GM12878 (cell line): ENCODE results near the gene NOC4L. TPM values are rescaled to one million over a fixed set of nuclear protein-coding genes. Genes with fewer than 3 reads are reported as not detected.

Experiments
- ATAC-seq: fragments of 200-7000 bp; cut with Tn5 transposase; 3 replicates; pipeline ENCODE4 v1.9.1; 2020; ENCODE audit warnings: mild to moderate bottlenecking, moderate library complexity
- BruUV-seq: library from RNA; stranded (reverse); fragments of 400-500 nt; replicated peaks from 2 replicates; lab custom pipeline; 2021; lab: Mats Ljungman, UMichigan
- CTCF ChIA-PET: fragments of 300-600 bp; sonication (Branson Sonifier 250); formaldehyde crosslinking; extraction: SDS; loops from one replicate; lab custom pipeline; 2021; ENCODE audit warnings: inconsistent platforms; lab: Yijun Ruan, JAX
- POLR2A ChIA-PET: fragments of 350-600 bp; formaldehyde crosslinking; extraction: SDS; loops from one replicate; lab custom pipeline; 2021; ENCODE audit warnings: inconsistent platforms; lab: Charles Lee
- RAD21 ChIA-PET: fragments of 300-600 bp; sonication (Branson Sonifier 250); formaldehyde crosslinking; loops from one replicate; lab custom pipeline; 2023; ENCODE audit warnings: antibody characterized with exemption; ENCODE audit not compliant: unreplicated experiment; lab: Charles Lee
- SMC1A ChIA-PET: fragments of 300-600 bp; sonication (Branson Sonifier 250); formaldehyde crosslinking; loops from one replicate; lab custom pipeline; 2023; ENCODE audit not compliant: unreplicated experiment, uncharacterized antibody; lab: Charles Lee
- DNase-seq: peaks from one replicate; pipeline ENCODE4 v3.0.0-alpha.2; 2011; ENCODE audit warnings: low read depth, low spot score
- FAIRE-seq: peaks from 3 replicates; lab custom pipeline; 2011; peaks lifted over from hg19 to GRCh38; lab: Jason Lieb, UNC
- H2AFZ ChIP-seq: 2 replicates; pipeline ENCODE4 v1.6.0; 2011; ENCODE audit warnings: low read depth, low read length, control low read depth; ENCODE audit not compliant: control insufficient read depth
- H3K27ac ChIP-seq: 2 replicates; pipeline ENCODE4 v1.5.1; 2011; ENCODE audit warnings: control low read depth; ENCODE audit not compliant: control insufficient read depth, insufficient read depth
- H3K27me3 ChIP-seq, 2 experiments: replicated peaks in 1 of 2; 2 replicates each; pipeline versions ENCODE4 v1.6.0 to v1.6.1; 2011; ENCODE audit warnings: low read length in 1 of 2; ENCODE audit not compliant: control insufficient read depth in 2 of 2, insufficient read depth in 2 of 2
- H3K36me3 ChIP-seq, 2 experiments: 2 replicates each; pipeline ENCODE4 v1.5.1; 2011; ENCODE audit warnings: low read length in 1 of 2; ENCODE audit not compliant: control insufficient read depth in 2 of 2, insufficient read depth in 2 of 2
- H3K4me1 ChIP-seq: 2 replicates; pipeline ENCODE4 v1.6.1; 2011; ENCODE audit warnings: mild to moderate bottlenecking, low read length, moderate library complexity, mixed read lengths; ENCODE audit not compliant: control insufficient read depth, insufficient read depth
- H3K4me2 ChIP-seq: 2 replicates; pipeline ENCODE4 v1.6.0; 2011; ENCODE audit warnings: control low read depth; ENCODE audit not compliant: control insufficient read depth, insufficient read depth
- H3K4me3 ChIP-seq: fragments of 200-600 bp; sonication (generic); 2 replicates; pipeline ENCODE4 v1.5.1; 2016
- H3K79me2 ChIP-seq: 2 replicates; pipeline ENCODE4 v1.6.0; 2011; ENCODE audit warnings: low read length; ENCODE audit not compliant: control insufficient read depth, insufficient read depth
- H3K9ac ChIP-seq: 2 replicates; pipeline ENCODE4 v1.8.0; 2011; ENCODE audit warnings: low read length, control low read depth, mixed read lengths; ENCODE audit not compliant: control insufficient read depth, insufficient read depth
- H3K9me3 ChIP-seq: replicated peaks from 3 replicates; pipeline ENCODE4 v1.5.1; 2011; ENCODE audit warnings: mild to moderate bottlenecking, low read length; ENCODE audit not compliant: control insufficient read depth, insufficient read depth
- H4K20me1 ChIP-seq: 2 replicates; pipeline ENCODE4 v1.6.0; 2011; ENCODE audit not compliant: control insufficient read depth, insufficient read depth
- BCL11A ChIP-seq: IDR thresholded peaks from 2 replicates; pipeline ENCODE4 v1.6.1; 2011; ENCODE audit warnings: low read depth, low read length
- CBX5 ChIP-seq: sonication (generic); IDR thresholded peaks from 2 replicates; pipeline ENCODE4 v1.6.1; 2016; ENCODE audit warnings: low read depth, moderate library complexity, mild to moderate bottlenecking, inconsistent platforms
- FOXK2 ChIP-seq: fragments of 450-650 bp; IDR thresholded peaks from 2 replicates; pipeline ENCODE4 v1.6.1; 2017; ENCODE audit warnings: mild to moderate bottlenecking, moderate library complexity
- JUNB ChIP-seq: IDR thresholded peaks from 2 replicates; pipeline ENCODE4 v1.6.1; 2016; ENCODE audit warnings: antibody characterized with exemption, mild to moderate bottlenecking
- MEF2A ChIP-seq: IDR thresholded peaks from 2 replicates; pipeline ENCODE4 v1.6.1; 2011; ENCODE audit warnings: low read depth, mild to moderate bottlenecking, low read length, moderate library complexity; ENCODE audit not compliant: insufficient read depth
- SKIL ChIP-seq: fragments of 450-650 bp; IDR thresholded peaks from 2 replicates; pipeline ENCODE4 v1.6.1; 2017; ENCODE audit warnings: mild to moderate bottlenecking, low read depth, inconsistent platforms; ENCODE audit not compliant: poor library complexity, severe bottlenecking
- SREBF2 ChIP-seq: IDR thresholded peaks from 2 replicates; pipeline ENCODE4 v1.6.1; 2012; ENCODE audit warnings: mild to moderate bottlenecking, low read length
- ZBTB33 ChIP-seq: fragments of 450-650 bp; IDR thresholded peaks from 2 replicates; pipeline ENCODE4 v1.6.1; 2017; ENCODE audit warnings: mild to moderate bottlenecking
- ZBTB40 ChIP-seq: fragments of 450-650 bp; IDR thresholded peaks from 2 replicates; pipeline ENCODE4 v1.6.1; 2016; ENCODE audit warnings: mild to moderate bottlenecking, moderate library complexity, borderline replicate concordance
- WGBS: methylation state at CpG from one replicate; pipeline ENCODE4 v1.1.6; 2016; ENCODE audit warnings: low lambda C conversion rate; ENCODE audit not compliant: insufficient replicate concordance, insufficient coverage; ENCODE audit errors: missing lambda C conversion rate; 5-methylcytosine and 5-hydroxymethylcytosine counted together
- in situ Hi-C: fragments of 300-500 bp; cut with MboI; formaldehyde crosslinking; loops from 9 replicates; pipeline ENCODE4 v1.14.3; 2018; ENCODE audit warnings: mixed read lengths
- intact Hi-C: fragments of 100-400 bp; cut with micrococcal nuclease; formaldehyde crosslinking; loops from one replicate; pipeline ENCODE4 v1.14.2; 2022; ENCODE audit not compliant: unreplicated experiment
- polyA plus RNA-seq, 11 experiments: library from polyadenylated mRNA; depleted of rRNA in 4 of 11; unstranded in 6 of 11; stranded (reverse) in 5 of 11; fragments of >200 nt; fragmentation: Nextera tagmentation in 4 of 11; fragmentation: Illumina TruSeq in 1 of 11; extraction: Ambion mirVana in 4 of 11; extraction: Trizol in 1 of 11; gene quantifications; 1 replicate in 1 of 11; 2 replicates in 10 of 11; pipeline versions ENCODE4 v1.2.1 to v1.2.3, GENCODE V29; 2011 to 2016; ENCODE audit warnings: inconsistent platforms in 2 of 11, missing spikeins in 2 of 11, low read depth in 1 of 11
- total RNA-seq, 4 experiments: library from RNA; depleted of rRNA in 3 of 4; stranded (reverse); fragments of >200 nt in 3 of 4; fragmentation: Illumina TruSeq in 1 of 4; extraction: Trizol in 1 of 4; gene quantifications; 2 replicates each; pipeline versions ENCODE4 v1.2.1 to v1.2.3, GENCODE V29; 2013 to 2021

NOC4L gene
- total and polyA plus RNA-seq, 10 of the 15 experiments (the other 5 are each of a cell fraction or from before 2014, with no cell fraction given) = 0.72 to 68.2 (median 15.2) TPM

GRCh38 chr12:132190012-132190755 is 45.9 kb downstream of the NOC4L start:
- 45% methylated on average over 58 of the region's 59 CpGs for WGBS

More at GRCh38 chr12:132190012-132190755, 45.9 kb downstream of the NOC4L start:
- POLR2A ChIA-PET = no interaction called here
- intact Hi-C loops = no loop called here
- RAD21 ChIA-PET = no interaction called here
- no TSS peak for BruUV-seq
- no peaks in the 10 kb centered on the region for H3K4me1 ChIP-seq
- peaks cover 2% of the 10 kb centered on the region; the same call in 2 of the 3 replicates for H3K9me3 ChIP-seq
- TF ChIP-seq JUNB (no peak), BCL11A (no peak), FOXK2 (no peak), MEF2A (no peak), ZBTB33 (no peak), SKIL (no peak), SREBF2 (no peak), ZBTB40 (no peak), CBX5 (no peak)
- H3K36me3 ChIP-seq = no peaks in the 10 kb centered on the region
- in situ Hi-C loops = no loop called here
- H2AFZ ChIP-seq = peak overlapping the region; percentile 45
- no peak overlapping the region for H3K9ac ChIP-seq
- H3K4me3 ChIP-seq = peak overlapping the region; percentile 71; the same call in 1 of the 2 replicates
- H3K27ac ChIP-seq = no peak overlapping the region
- no peaks in the 10 kb centered on the region for H4K20me1 ChIP-seq
- ATAC-seq (peak; percentile 29), DNase-seq (no peak), FAIRE-seq (no peak)
- CTCF ChIA-PET = no interaction called here
- no peaks in the 10 kb centered on the region for H3K79me2 ChIP-seq
- peaks cover 0 to 2% of the 10 kb centered on the region in 2 experiments; a peak in 1 of 4 replicates for H3K27me3 ChIP-seq
- peak overlapping the region; percentile 94 for H3K4me2 ChIP-seq
- SMC1A ChIA-PET = no interaction called here
